Stimulated activated CD8-positive, alpha-beta memory T cell treated with anti-CD3 and anti-CD28 coated beads, Interleukin-4, amount 100 ng/mL, for 48 hours (primary cell): ENCODE results near the gene PCNX4.

Source experiments
- DNase-seq: peaks from one replicate; pipeline ENCODE4 v3.0.0-alpha.2; 2020

Gene PCNX4

GRCh38 chr14:60178164-60178563, 86.4 kb downstream of the PCNX4 start:
- no peak for DNase-seq

- DNase-seq, result no peak
Measured at GRCh38 chr14:60178820-60179219, 87.1 kb downstream of the PCNX4 start.

GRCh38 chr14:60179431-60179869, 87.7 kb downstream of the PCNX4 start:
- DNase-seq, result no peak

GRCh38 chr14:60183138-60183537, 91.4 kb downstream of the PCNX4 start:
- no peak for DNase-seq

- DNase-seq, result no peak
Measured at GRCh38 chr14:60183741-60184140, 92.0 kb downstream of the PCNX4 start.

GRCh38 chr14:60184146-60184904, 92.6 kb downstream of the PCNX4 start:
- no peak for DNase-seq

GRCh38 chr14:60184905-60185555, 93.3 kb downstream of the PCNX4 start:
- DNase-seq, result no peak

GRCh38 chr14:60188115-60188514, 96.4 kb downstream of the PCNX4 start:
- DNase-seq, result no peak

GRCh38 chr14:60188696-60189095, 97.0 kb downstream of the PCNX4 start:
- no peak for DNase-seq

GRCh38 chr14:60189923-60190840, 98.5 kb downstream of the PCNX4 start:
- DNase-seq, result no peak

- no peak for DNase-seq
Measured at GRCh38 chr14:60195179-60195810, 103.6 kb downstream of the PCNX4 start.

GRCh38 chr14:60196291-60196690, 104.6 kb downstream of the PCNX4 start:
- no peak for DNase-seq

- DNase-seq, result no peak
Measured at GRCh38 chr14:60197629-60198303, 106.0 kb downstream of the PCNX4 start.

- no peak for DNase-seq
Measured at GRCh38 chr14:60199321-60199720, 107.6 kb downstream of the PCNX4 start.

GRCh38 chr14:60204104-60204842, 112.5 kb downstream of the PCNX4 start:
- no peak for DNase-seq

GRCh38 chr14:60204843-60205774, 113.4 kb downstream of the PCNX4 start:
- no peak for DNase-seq

- no peak for DNase-seq
Measured at GRCh38 chr14:60206249-60206670, 114.5 kb downstream of the PCNX4 start.

GRCh38 chr14:60206837-60207533, 115.3 kb downstream of the PCNX4 start:
- no peak for DNase-seq

GRCh38 chr14:60210703-60211102, 119.0 kb downstream of the PCNX4 start:
- DNase-seq, result no peak

- DNase-seq, result no peak
Measured at GRCh38 chr14:60211153-60211552, 119.4 kb downstream of the PCNX4 start.
